GM21360 (cell line): Measurements from ENCODE around the gene PSMC6.
A peak's percentile ranks its signal among the peaks of the same experiment; 100 is the strongest.
"Not testable (repeated sequence)": the region's sequence is repeated elsewhere in the genome, so short reads cannot be mapped to it uniquely, and the experiment has no call there.

ENCODE experiments used
- ATAC-seq: cut with Tn5 transposase; IDR thresholded peaks from one replicate; pipeline ENCODE4 v1.9.1; 2021; ENCODE audit warnings: mild to moderate bottlenecking, moderate library complexity; ENCODE audit not compliant: unreplicated experiment

PSMC6 gene

DNA sequence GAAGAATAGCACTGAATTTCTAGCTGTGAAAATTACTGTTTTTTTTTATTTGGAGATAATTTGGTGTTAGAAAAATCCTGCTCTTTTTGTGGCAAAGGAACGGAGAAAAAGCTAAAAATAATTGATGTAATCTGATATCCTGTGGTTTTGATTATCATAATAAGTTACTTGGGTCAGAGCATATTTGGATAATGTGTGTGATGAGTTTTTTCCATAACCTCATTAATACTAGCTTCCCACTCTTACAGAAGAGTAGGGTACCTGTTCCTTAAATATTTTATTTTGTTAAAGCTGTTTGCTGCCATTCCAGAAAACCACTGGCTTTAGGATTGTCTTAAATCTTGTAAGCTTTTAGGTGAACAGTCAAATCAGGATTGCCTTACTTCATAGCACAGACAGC lies 4.7 kb downstream of the PSMC6 start:
- ATAC-seq: no peak

DNA sequence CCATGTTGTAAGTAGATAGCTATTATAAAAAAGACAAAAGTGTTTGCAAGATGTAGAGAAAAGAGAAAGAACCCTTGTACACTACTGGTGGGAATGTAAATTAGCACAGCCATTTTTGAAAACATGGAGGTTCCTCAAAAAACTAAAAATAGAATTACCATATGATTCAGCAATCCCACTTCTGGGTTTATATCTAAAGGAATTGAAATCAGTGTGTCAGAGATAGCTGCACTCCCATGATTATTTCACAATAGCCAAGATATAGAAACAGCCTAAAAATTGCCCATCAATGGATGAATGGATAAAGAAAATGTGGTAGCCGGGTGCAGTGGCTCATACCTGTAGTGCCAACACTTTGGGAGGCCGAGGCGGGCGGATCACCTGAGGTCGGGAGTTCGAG lies 9.2 kb downstream of the PSMC6 start:
- no peak for ATAC-seq

DNA sequence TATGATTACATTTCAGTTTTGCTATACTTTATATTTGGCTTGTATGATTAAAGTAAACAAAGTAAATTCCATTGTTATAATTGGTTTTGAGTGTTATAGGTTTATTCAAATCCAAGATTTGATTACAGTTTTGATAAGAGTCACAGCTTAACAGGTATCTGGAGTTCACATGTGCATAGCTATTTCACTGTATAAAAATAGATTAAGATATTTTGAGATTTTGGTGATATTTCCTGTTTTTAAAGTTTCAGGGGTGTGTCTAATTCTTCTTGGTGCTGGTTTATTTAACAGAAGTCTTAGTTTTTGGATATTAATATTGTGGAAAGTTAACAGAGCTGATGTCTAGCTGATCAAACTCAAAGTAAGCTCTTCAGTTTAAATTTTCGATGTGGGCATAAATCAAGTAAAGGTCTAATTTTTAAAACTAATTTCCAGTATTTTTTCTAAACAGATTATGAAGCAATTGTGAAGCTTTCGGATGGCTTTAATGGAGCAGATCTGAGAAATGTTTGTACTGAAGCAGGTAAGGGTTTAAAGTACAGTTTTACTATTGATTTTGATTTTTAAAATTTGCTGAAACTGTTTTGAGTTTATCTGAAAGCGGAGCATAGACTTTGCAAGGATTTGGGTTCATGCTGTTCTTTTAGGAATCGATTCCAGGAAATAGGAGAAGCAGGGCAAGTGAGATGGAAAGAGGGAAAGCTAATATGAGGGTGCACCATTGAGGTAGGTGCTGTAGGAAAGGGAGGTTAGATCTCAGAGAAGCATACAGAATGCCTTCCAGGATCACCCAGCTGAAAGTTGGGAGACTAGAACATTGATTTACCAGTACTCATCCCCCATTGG lies 16.7 kb downstream of the PSMC6 start:
- no peak for ATAC-seq

DNA sequence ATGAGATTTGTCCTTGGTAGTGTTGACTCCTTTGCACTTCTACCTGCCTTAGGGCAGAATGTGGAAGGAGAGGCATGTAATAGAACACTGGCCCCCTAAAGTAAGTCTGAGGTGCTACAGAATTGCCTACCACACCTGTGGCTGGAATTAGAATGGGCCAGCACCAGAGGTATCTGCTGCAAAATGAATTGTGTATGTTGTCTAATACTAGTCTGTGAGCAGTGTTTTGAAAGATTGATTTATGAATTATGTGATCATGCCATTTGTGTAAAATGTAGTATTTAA lies 17.3 kb downstream of the PSMC6 start:
- no peak for ATAC-seq

DNA sequence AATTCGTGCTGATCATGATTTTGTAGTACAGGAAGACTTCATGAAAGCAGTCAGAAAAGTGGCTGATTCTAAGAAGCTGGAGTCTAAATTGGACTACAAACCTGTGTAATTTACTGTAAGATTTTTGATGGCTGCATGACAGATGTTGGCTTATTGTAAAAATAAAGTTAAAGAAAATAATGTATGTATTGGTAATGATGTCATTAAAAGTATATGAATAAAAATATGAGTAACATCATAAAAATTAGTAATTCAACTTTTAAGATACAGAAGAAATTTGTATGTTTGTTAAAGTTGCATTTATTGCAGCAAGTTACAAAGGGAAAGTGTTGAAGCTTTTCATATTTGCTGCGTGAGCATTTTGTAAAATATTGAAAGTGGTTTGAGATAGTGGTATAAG lies 20.5 kb downstream of the PSMC6 start:
- not testable (repeated sequence) for ATAC-seq

DNA sequence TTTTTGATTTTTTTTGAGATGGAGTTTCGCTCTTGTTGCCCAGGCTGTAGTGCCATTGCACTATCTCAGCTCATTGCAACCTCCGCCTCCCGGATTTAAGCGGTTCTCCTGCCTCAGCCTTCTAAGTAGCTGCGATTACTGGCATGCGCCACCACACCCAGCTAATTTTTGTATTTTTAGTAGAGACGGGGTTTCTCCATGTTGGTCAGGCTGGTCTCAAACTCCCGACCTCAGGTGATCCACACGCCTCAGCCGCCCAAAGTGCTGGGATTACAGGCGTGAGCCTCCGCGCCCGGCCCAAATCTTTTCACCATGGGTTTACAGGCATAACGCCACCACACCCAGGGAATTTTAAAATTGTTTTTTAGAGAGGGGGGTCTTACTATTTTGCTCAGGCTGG lies 22.0 kb downstream of the PSMC6 start:
- not testable (repeated sequence) for ATAC-seq

DNA sequence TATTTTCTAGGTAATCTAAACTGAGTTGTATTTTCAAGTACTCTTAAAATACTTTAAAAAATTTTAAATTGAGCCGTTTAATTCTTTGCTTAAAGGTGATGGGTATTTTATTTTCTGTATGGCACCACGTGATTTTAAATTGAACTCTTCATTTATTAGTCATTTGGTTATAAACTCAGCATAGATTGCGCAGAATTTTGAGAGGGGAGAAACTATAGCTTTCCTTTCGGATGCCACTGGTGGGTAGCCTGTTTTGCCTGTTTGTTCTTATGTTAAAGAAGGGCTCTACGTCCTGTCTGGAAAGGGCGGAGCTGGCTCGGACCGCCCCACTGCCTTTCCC lies 22.6 kb downstream of the PSMC6 start:
- ATAC-seq: no peak

DNA sequence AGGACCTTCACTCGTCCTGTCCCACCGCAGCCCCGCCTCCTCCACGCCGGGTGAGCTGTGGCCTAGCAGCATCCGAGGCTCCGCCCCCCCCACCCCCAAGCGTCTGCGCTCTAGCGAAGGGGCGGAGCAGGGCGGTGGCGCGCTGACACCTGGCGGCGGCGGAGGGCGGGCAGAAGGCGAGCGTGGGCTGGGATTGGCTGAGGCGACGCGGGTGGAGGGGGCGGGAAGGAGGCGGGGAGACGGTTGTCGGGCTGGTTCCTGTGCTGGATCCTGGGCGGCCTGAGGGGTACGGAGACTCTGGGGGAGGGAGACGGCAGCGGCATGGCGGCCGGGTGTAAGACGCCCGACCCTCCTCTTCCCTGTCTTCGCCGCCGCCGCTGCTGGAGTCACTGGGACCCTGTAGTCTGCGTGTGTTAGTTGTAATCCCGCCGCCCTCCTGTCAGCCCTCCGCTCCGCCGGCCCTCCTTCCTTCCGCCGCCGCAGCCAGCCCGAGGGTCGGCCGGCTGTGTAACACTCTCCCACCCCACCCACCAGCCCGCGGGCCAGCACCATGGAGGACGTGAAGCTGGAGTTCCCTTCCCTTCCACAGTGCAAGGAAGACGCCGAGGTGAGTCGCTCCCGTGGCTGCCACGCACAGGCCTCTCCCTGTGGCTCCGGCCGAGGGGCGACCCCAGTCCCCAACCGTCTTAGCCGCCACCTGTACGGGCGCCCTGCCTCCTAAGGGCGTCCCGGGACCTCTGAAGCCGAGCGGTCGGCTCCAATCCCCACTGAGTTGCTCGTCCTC lies 23.1 kb downstream of the PSMC6 start, which contains the start of gene STYX:
TSS of gene STYX (plus strand) at position 242 of the 784 bp plus-strand sequence. CDS start at position 551, 309 bp downstream.
- peak; percentile 92 for ATAC-seq

DNA sequence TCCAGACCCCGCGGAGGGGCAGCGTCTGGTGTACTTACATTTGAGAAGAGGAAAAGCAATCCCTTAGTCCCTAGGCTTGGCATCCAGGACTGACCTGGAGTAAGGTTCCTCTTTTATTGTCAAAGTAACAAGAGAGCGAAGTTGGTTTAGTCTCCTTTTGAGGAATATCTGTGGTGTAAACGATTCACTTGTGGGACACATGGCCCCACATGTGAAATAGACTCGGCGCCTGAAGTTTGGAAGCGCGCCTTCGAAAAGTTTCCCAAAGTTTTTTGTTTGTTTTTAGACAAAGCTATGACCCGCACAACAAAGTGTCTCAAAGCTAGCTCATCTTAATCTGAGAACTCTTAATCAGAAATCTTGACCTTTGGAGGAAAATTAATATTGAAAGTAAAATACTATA lies 23.7 kb downstream of the PSMC6 start:
- no peak for ATAC-seq

DNA sequence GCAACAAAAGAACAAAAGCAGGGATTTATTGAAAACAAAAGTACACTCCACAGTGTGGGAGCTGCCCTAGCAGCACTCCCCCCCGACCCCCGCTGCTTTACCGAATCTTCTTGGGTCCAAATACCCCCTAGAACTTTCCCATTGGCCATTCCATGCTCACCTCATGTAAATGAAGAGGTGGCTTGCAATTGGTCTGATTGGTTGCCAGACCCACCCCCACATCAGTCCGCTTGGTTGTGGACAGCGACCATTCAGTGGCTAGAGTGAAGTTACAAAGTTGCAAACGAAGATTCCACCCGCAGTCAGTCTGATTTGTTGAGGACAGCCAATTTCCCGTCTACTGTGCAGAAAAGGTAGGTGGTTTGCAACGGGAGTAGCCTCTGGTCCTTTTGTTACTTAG lies 26.8 kb downstream of the PSMC6 start:
- no peak for ATAC-seq

DNA sequence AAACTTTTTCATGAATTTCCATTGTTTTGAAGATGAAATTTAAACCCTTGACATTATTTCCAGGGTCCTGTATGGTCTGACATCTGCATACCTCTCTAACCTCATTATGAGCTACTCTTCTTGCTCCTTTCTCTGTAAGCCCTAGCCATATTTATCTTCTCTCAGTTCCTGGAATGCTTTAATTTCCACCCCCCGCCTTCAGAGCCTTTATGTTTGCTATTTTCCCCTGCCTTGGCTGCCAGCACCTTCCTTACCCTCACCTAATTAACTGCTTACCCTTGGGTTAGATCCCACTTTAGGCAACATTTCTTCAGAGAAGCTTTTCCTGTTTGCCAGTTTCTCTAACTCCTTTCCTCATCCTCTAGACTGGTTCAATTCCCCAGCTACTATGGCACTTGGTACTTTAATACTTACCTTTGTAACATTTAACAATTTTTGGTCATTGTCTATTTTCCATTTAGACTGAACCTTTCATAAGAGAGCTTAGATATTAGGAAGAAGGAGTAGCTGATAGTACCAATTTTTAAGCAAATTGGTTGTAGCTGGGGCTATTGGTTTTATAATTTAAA lies 29.0 kb downstream of the PSMC6 start:
- no peak for ATAC-seq

DNA sequence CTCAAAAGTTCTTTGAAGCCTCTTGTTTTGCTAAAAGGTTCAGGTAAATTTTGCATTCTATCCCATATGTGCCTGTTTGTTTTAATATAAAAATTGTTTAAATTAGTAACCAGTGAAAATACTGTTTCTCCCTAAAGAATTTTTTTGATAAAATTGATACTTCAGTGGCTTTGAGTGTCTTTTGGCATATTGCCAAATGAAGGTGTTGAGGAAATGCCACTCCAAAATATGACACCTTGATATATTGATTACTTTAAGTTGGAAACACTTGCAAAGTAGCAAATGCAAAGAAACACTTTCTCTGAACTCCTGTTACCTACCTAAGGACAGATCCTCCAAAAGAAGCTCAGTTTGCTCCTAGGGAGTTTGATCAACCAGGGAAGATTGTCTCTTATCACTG lies 31.4 kb downstream of the PSMC6 start:
- no peak for ATAC-seq

DNA sequence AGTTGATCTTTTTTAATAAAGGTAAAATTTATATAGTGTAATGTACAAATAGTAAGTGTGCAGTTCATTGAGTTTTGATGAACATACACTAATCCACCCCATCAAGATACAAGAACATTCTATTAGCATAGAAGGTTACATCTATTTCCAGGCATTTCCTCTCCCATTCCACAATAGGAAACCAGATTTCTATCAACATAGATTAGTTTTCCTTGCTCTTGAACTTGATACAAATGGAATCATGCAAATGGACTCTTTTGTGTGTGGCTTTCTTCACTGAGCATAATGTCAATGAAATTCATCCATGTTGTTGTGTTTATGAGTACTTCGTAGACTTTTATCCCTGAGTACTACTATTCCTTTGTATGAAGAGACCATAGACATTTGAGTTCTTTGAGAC lies 33.8 kb downstream of the PSMC6 start:
- no peak for ATAC-seq

DNA sequence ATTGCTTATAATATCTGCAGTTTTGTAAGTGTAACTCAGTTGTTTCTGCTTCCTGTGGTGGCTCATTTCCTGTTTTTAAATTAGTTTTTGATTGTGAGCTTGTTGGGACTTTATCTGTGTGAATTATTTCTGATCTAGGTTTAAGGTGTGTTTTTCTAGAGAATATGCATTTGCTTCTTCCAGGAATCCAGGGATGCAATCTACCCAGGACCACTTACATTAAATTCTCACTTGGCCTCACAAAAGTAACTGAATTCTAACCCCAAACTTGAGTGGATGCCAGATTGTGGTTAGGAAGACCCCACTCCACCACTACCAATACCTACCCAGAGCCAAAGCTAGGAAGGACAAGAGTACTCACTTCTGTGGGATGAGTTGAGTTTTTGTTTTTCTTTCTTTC lies 34.9 kb downstream of the PSMC6 start:
- no peak for ATAC-seq

DNA sequence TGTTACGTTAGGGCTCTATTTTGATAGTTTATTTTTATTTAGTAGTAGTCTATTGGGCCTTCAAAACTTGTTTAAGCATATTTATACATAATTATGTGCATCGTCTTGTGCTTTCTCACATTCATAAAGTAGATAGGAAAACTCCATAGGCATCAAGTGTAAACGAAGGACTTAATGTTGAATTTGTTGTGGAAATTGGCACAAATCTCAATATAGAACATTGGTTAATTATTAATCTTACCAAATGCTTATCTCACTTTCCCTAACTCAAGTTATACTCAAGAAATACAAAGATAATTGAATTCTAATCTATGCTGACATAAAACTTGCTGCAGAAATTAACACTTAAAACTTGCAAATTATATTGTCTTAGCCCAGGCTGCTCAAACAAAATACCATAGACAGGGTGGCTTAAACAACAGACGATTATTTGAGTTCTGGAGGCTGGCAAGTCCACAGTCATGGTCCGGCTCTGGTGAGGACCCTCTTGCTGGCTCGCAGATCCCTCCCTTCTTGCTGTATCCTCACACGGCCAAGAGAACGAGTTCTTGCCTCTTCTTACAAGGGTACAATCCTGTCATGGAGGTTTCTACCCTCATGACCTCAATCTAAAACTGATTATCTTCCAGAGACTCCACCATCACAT lies 41.8 kb downstream of the PSMC6 start:
- ATAC-seq: no peak

DNA sequence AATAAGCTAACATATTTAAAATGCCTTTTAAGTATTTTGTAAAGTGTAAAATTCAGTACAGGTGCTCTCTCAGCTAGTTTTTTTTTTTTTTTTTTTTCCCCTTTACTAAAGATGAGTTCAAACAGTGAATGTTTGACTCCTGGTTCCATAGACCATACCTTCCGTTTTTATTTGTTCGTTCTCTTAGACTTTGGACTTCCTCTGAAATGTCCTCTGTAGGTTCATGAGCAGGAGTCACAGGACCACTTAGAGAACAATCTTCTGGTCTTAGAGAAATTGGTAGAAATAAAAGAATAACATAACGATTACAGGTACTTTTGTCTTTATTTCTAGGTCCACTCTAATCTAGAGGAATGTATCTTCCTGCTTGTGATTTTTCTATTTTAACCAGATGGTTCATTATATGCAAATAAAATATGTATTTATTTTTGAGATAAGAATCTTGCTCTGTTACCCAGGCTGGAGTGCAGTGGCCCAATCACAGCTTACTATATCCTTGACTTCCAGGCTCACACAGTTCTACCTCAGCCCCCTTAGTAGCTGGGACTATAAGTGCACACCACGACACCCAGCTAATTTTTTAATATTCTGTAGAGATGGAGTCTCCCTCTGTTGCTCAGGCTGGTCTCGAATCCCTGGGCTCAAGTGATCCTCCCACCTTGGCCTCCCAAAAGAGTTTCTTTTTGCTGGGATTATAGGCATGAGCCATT lies 48.8 kb downstream of the PSMC6 start:
- ATAC-seq: no peak

DNA sequence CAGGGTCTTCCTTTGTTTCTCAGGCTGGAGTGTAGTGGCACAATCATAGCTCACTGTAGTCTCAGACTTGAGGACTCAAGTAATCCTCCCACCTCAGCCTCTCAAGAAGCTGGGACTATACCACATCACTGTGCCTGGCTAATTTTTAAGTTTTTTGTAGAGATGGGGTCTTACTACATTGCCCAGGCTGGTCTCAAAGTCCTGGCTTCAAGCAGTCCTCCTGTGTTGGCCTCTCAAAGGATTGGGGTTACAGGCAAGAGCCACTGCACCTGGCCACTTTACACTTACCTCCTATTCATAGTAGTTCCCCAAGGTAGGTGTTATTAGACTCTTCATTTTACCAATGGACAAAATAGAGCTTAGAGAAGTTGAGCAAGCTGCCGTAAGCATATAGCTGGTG lies 52.1 kb downstream of the PSMC6 start:
- no peak for ATAC-seq

DNA sequence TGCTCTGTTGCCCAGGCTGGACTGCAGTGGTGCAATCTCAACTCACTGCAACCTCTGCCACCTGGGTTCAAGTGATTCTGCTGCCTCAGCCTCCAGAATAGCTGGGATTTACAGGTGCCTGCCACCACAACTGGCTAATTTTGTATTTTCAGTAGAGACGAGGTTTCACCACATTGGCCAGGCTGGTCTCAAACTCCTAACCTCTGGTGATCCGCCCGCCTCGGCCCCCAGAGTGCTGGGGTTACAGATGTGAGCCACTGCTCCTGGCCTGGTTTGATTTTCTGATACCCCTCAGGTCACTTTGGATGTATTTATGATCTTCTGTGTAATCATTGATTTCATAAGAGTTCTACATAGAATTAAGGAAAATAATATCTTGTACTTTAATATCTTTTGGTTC lies 55.9 kb downstream of the PSMC6 start:
- ATAC-seq: not testable (repeated sequence)

DNA sequence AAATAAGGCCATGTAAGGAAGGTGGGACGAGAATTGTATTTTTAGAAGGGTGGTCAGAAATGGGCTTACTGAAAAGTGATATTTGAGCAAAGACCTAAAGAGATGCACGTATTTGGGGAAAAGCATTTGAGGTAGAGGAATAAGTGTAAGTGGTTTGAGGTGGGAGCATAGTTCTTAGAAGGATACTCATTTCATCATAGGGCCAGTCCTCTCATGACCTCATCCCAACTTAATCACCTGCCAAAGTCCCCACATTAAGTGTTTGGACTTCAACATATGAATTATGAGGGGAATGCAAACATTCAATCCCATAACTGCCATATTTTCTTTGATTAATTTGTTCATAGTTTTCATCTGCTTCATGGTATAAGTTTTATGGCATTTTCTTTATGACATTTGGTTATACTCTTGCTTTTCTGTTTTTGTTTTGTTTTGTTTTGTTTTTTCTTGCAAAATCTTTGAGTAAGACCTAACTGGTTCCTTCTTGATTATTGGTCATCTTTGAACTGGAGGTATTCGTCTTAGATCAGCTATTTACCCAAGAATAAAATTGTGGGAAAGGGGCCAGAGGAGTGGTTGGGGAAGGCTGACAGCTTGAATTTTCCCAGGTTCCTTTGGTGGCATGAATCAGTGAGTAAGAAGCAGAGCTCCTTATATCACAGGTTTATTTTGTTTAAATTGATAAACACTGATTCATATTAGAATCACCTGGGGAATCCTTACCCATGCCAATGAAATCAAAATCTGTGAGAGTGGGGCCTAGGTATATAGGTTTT lies 60.2 kb downstream of the PSMC6 start:
- ATAC-seq: no peak

DNA sequence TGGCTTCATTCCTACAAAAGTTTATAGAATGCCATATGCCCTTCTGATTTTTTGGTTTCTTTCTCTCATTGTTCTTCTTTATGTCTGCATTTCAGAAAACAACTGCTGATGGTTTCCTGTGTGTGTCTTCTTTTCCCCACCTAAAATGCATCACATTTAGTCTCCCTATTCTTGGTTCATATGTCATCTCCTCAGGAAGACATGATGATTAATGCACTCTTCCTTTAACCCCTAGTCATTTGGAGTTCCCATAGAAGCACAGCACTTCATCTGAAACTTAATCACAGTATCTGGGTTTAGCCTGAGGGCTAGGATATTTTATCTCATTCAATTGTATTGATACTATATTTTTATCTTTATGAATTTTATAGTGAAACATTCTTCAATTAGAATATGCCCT lies 62.9 kb downstream of the PSMC6 start:
- no peak for ATAC-seq
